NB4 (cell line): ENCODE results near the gene SRGN.
A peak's percentile ranks its signal among the peaks of the same experiment; 100 is the strongest.

Experiments
- DNase-seq: peaks from one replicate; pipeline ENCODE4 v3.0.0; 2010; ENCODE audit warnings: low read depth
- H3K4me3 ChIP-seq: one replicate; pipeline ENCODE4 v1.5.1; 2011; ENCODE audit warnings: mild to moderate bottlenecking, low read depth, low read length, moderate library complexity
- CTCF ChIP-seq: IDR thresholded peaks from one replicate; pipeline ENCODE4 v1.5.1; 2012; ENCODE audit warnings: low read depth, low read length
- MYC ChIP-seq: IDR thresholded peaks from 2 replicates; pipeline ENCODE4 v1.6.1; 2011; ENCODE audit warnings: low read depth, low read length
- POLR2A ChIP-seq: IDR thresholded peaks from 2 replicates; pipeline ENCODE4 v1.6.1; 2011; ENCODE audit warnings: mild to moderate bottlenecking; ENCODE audit not compliant: insufficient read length; ENCODE audit errors: extremely low read depth
- TF ChIP-seq, protein P1 (sequence below): IDR thresholded peaks from 2 replicates; pipeline ENCODE4 v1.6.1; 2011; ENCODE audit warnings: low read depth, low read length

Gene SRGN

GRCh38 chr10:69064762-69065328 lies 23.1 kb upstream of the SRGN start:
- H3K4me3 ChIP-seq, result peak overlapping the region; percentile 8
- DNase-seq, result no peak
- TF ChIP-seq MYC, result no peak
- TF ChIP-seq CTCF, result no peak
- TF ChIP-seq, protein P1, sequence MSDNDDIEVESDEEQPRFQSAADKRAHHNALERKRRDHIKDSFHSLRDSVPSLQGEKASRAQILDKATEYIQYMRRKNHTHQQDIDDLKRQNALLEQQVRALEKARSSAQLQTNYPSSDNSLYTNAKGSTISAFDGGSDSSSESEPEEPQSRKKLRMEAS, result no peak
- no peak for TF ChIP-seq POLR2A

DNA sequence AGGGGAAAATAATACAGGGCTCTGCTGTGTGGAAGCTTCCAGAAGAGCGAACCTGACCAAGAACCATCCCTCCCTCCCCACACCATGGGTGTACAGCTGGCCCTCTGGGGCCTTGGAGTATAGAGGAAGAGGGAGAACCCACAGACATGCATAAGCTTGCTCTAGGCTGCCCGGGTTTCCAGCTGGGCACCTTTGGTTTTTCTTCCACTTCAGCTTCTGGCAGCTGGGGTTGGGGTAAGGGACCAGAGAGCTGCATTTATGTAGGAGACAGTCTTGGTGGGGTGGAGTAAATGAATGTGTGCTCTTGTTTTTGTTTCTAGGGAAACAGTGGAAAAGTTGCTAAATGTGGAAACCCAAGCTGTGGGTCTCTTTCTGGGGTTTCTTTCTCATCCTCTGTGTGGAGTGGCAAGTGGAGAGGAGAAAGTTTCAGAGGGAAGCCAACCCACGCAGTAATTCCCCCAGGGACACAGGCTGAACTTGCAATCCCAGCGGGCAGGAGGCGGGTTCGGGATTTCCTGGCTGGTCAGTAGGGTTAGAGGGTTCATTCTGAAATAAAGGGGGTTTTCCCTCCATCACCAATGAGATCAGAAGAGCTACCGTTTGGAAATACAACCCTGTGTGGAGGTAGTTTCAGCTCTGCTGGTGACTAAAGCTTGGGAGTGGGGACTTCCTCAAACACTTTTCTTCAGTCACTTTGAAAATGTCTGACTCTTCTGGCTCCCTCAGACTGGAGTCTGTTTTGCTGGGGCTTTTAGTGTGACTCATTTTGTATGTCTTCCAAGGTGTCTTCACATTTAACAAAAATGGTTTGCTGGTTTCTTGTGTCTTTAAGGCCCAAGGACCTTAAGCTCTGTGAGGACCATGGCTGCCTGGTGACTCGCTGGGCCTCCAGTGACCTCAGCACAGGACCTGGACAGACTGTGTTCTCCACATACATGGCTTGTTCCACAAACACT lies 22.2 kb upstream of the SRGN start:
- DNase-seq, result peak; percentile 96
- no peak for TF ChIP-seq POLR2A
- no peak for TF ChIP-seq CTCF
- TF ChIP-seq, protein P1, result no peak
- TF ChIP-seq MYC, result no peak
- H3K4me3 ChIP-seq, result peak overlapping the region; percentile 17

- DNase-seq, result no peak
- TF ChIP-seq POLR2A (no peak), CTCF (no peak), MYC (no peak)
- TF ChIP-seq, protein P1, result no peak
- no peak overlapping the region for H3K4me3 ChIP-seq
Observed at GRCh38 chr10:69067189-69067588, 20.7 kb upstream of the SRGN start.

DNA sequence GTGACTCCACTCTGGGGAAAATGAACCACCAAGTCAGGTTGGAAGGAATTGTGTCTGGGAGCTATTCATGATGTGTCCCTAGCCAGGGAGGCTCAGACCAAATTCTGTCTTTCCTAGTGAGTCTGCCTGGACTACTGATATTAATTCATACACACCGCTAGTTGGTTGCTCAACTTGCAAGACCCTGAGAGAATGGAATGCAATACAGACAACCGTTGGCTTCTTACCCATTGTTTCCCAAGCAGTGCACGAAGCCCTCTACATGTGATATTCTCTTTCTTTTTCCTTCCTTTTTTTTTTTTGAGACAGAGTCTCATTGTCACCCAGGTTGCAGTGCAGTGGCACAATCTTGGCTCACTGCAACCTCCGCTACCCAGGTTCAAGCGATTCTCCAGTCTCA lies 19.4 kb upstream of the SRGN start:
- TF ChIP-seq MYC (peak; percentile 80), CTCF (no peak)
- TF ChIP-seq, protein P1, result peak; percentile 82
- no peak overlapping the region for H3K4me3 ChIP-seq
- DNase-seq, result peak; percentile 93

- DNase-seq, result no peak
- TF ChIP-seq, protein P1, result 0 out of 2 replicates have a peak, but pooled peaks have one; percentile 17
- TF ChIP-seq MYC, result no peak
Observed at GRCh38 chr10:69069090-69070042, 18.5 kb upstream of the SRGN start.

More at GRCh38 chr10:69069090-69070042, 18.5 kb upstream of the SRGN start:
- H3K4me3 ChIP-seq, result no peak overlapping the region
